HG02970 (cell line): ENCODE results near the gene NUP214.
"Not testable (repeated sequence)": the region's sequence is repeated elsewhere in the genome, so short reads cannot be mapped to it uniquely, and the experiment has no call there.

Experiments
- ATAC-seq: cut with Tn5 transposase; IDR thresholded peaks from one replicate; pipeline ENCODE4 v1.9.1; 2021; ENCODE audit warnings: mild to moderate bottlenecking, moderate library complexity, moderate number of reproducible peaks; ENCODE audit not compliant: unreplicated experiment, low FRiP score

The NUP214 gene

GRCh38 chr9:131158673-131159072 is 33.3 kb downstream of the NUP214 start:
- ATAC-seq = not testable (repeated sequence)

GRCh38 chr9:131160416-131161112 is 35.2 kb downstream of the NUP214 start:
- no peak for ATAC-seq

DNA sequence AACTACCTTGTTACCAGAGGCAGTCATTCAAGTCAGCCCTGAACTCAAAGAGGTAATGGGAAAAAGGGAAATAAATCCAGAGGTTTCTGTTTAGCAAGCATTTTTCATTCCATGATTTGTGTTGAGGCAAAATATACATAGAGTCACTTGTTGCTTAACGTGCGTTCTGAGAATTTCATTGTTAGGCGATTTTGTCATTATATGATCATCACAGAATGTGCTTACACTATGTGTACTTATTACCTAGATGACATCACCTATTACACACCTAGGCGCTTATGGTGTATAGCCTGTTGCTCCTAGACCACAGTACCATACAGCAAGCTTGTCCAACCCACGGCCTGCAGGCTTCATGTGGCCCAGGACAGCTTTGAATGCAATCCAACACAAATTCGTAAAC is 36.2 kb downstream of the NUP214 start:
- no peak for ATAC-seq

DNA sequence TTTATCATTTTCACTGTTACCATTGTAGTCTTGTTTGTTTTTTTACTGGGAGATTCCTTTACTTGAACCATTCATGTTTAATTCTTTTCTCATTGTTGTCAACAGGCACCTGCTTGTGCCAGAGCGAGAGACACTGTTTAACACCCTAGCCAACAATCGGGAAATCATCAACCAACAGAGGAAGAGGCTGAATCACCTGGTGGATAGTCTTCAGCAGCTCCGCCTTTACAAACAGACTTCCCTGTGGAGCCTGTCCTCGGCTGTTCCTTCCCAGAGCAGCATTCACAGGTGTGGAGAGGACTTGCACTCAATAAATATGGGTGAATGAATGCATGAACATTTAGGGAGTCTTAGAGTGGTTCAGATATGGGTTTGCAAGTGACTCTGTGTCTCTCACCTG is 37.5 kb downstream of the NUP214 start:
- ATAC-seq = no peak

GRCh38 chr9:131165523-131165922 is 40.1 kb downstream of the NUP214 start:
- no peak for ATAC-seq

DNA sequence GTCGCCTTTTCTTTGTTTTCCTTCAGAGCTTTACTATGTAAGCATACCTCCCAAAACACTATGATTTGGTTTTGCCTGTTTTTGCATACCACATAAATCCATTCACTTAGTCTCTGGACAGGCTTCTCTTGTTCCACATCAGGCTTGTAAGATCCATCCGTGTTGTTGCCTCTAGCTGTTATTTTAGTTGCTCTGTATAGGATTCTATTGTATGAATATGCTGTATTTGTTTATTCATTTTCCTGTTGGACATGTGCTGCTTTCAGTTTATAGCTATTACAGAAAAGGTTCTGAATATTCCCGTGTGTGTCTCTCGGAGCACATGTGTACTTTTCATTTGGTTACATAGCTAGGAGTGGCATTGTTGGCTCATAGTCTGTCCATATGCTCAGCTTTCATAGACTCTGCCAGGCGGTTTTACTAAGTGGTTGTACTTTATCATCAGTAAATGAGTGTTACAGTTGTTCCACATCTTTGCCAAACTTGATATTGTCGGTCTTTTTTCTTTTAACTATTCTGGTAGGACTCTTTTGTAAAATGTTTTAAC is 41.8 kb downstream of the NUP214 start:
- no peak for ATAC-seq

DNA sequence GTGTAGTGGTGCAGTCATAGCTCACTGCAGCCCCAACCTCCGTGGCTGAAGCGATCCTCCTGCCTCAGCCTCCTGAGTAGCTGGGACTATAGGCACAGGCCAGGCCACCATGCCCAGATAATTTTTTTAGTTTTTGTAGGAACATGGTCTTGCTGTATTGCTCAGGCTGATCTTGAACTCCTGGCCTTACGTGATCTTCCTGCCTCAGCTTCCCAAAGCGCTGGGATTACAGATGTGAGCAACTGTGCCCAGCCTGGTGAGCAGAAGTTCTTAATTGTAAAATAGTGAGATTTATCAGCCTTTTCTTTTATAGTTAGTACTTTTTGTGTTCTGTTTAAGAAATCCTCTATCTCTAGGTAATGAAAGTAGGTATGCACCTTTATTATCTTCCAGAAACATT is 42.5 kb downstream of the NUP214 start:
- no peak for ATAC-seq

DNA sequence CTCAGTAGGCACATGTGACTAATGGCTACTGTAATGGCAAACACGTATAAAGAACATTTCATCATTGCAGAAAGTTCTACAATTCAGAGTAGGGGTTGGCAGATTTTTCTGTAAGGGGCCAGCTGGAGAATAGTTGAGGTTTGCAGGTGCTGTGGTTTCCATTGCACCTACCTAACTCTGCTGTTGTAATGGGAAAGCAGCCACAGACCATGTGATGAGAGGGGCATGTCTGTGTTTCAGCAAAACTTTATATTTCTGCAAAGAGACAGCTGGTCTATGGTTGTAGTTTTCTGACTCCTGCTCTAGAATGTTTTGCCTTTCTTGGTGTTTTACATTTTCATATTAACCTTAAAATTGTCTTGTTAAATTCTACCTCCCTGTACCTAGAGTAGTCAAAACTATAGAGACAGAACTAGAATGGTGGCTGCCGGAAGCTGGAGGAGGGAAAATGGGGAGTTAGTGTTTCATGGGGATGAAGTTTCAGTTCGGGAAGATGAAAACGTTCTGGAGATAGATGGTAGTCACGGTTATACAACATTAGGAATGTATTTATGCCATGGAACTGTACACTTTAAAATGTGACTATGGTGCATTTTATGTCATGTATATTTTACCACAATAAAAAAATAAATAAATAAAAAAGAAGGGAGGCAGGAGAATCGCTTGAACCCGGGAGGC is 44.3 kb downstream of the NUP214 start:
- no peak for ATAC-seq

DNA sequence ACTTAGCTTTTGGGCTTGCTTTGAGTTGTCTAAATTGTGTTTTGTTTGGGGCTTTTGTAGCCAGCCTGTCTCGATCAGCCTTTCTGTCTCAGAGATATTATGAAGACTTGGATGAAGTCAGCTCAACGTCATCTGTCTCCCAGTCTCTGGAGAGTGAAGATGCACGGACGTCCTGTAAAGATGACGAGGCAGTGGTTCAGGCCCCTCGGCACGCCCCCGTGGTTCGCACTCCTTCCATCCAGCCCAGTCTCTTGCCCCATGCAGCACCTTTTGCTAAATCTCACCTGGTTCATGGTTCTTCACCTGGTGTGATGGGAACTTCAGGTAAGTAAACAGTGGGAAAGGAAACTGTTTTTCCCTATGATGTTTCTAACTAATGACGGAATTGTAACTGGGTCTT is 48.6 kb downstream of the NUP214 start:
- no peak for ATAC-seq

- no peak for ATAC-seq
These were observed 49.4 kb downstream of the NUP214 start for GRCh38 chr9:131174681-131175239.

GRCh38 chr9:131177898-131178297 is 52.5 kb downstream of the NUP214 start:
- ATAC-seq = no peak

DNA sequence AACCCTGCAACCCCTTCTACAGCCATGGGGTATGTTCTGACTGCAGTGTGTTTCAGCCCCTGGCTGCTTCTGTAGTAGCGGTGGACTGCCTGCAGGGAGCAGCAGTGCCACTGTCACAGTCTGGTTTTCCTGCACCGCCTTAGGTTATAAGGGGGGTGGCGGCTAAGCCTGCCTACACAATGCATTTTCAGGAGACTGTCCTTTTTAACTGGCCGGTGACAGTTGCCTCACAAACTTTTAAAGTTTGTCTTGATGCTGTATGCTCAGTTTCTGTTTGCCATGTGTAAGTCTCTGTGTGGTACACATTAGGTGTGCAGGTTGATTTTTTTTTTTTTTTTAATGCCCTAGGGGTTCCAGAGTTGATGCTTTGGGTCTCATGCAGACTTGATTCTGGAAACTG is 53.0 kb downstream of the NUP214 start:
- no peak for ATAC-seq

DNA sequence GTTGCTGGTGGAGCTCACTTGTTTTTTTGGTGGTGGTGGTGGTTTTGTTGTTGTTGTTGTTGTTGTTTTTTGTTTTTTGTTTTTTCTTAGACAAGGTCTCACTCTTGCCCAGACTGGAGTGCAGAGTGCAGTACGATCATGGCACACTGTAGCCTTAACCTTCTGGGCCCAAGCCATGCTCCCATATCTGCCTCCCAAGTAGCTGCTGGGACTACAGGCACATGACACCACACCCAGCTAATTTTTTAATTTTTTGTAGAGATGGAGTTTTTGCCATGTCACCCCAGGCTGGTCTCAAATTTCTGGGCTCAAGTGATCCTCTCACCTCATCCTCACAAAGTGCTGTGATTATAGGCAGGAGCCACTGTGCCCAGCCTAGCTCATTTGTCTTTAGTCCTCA is 53.5 kb downstream of the NUP214 start:
- ATAC-seq = no peak

DNA sequence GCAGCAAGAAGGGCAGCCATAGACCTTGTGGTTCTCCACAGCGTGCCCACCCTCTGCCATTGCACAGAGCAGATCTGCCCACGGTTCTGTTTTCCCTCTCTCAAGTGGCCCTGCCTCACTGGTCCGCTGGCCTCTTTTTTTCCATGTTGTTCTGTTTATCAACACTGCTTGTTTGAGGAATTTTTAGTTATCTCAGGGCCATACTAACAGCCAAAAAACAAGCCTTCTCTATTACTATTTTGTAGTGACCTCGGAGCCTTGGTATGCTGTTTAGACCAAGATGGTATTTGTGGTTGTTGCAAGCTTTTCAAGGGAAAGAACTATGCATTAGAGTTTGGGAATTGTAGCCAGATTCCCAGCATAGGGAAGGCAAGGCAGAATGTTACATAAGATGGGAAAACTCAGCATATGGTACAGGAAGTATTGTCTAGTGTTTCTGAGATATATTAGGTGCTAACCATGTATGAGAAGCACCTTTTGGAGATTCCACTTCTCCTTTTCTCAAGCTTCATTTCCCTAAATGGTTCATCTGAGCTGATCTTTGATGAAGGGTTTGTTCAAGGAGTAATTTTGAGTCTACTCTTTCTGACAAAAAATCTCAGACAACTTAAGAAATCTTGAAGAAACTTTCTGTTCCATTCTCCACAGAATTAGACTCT is 54.3 kb downstream of the NUP214 start:
- ATAC-seq = no peak

- ATAC-seq = no peak
These were observed 55.1 kb downstream of the NUP214 start for GRCh38 chr9:131180454-131180853.

- ATAC-seq = no peak
These were observed 55.8 kb downstream of the NUP214 start for GRCh38 chr9:131181091-131181681.

GRCh38 chr9:131185924-131186323 is 60.5 kb downstream of the NUP214 start:
- ATAC-seq = no peak

DNA sequence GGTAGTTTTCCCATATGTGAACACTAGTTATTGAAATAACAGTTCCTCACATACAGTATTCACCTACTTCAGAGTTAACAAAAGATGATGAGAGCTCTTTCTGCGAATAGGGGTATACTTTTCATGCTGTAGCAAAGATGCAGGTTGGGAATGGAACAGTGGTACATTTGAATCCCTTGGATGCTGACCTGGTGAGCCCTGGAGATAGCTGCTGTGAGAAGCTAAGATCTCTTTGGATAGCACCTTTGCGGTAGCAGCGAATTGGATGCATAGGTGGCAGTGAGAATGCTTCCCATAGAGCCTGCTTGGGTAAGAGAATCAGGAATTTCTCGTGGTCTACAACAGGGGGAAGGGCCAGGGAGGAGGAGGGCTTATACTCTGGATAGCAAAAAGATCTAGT is 61.2 kb downstream of the NUP214 start:
- ATAC-seq = no peak

- no peak for ATAC-seq
These were observed 62.6 kb downstream of the NUP214 start for GRCh38 chr9:131187957-131188356.

GRCh38 chr9:131188976-131189375 is 63.6 kb downstream of the NUP214 start:
- no peak for ATAC-seq

- no peak for ATAC-seq
These were observed 64.8 kb downstream of the NUP214 start for GRCh38 chr9:131190191-131190590.
